Measurements from ENCODE around the gene TCTN1.
"Not testable (repeated sequence)": the region's sequence is repeated elsewhere in the genome, so short reads cannot be mapped to it uniquely, and the experiment has no call there.

Gene TCTN1

DNA sequence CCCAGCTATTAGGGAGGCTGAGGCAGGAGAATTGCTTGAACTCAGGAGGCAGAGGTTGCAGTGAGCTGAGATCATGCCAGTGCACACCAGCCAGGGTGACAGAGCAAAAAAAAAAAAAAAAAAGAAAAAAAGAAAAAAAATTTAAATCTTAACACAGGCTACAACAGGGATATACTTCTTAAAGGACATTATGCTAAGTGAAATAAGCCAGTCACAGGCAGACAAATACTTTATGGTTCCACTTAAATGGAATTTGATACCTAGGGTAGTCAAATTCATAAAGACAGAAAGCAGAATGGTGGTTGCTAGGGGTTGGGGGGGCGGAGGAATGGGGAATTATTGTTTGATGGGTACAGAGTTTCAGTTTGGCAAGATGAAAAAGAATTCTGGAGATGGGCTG, 16.0 kb upstream of the TCTN1 start:
- no peak for DNase-seq (ENCODE audit: low spot score in 2 of 2)
- in situ Hi-C loops (cut with MboI; ENCODE audit: low sequenced_read_pairs) = no loop called here
- Histone ChIP-seq H3K4me1 (no peaks in the 10 kb centered on the region), H3K36me3 (replicated peaks) (no peaks in the 10 kb centered on the region), H3K4me3 (no peak overlapping the region), H3K9me3 (no peaks in the 10 kb centered on the region), H3K27me3 (ENCODE audit: low read depth) (no peaks in the 10 kb centered on the region)

DNA sequence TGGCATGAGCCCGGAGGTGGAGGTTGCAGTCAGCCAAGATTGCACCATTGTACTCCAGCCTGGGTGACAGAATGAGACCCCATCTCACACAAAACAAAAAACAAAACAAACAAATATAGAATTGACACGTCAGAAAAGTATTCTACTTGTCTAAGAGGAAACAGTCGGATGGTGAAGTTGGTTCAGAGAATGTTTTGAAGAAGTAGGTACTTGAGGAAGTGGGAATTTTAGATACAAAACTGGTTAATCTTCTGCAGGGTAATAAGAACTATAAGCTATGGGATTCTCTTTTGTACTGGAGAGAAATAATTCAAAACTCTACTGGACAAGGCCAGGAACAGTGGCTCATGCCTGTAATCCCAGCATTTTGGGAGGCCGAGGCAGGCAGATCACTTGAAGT, 14.6 kb upstream of the TCTN1 start:
- Histone ChIP-seq H3K36me3 (replicated peaks) (no peaks in the 10 kb centered on the region), H3K9me3 (no peaks in the 10 kb centered on the region), H3K4me1 (no peaks in the 10 kb centered on the region), H3K4me3 (no peak overlapping the region), H3K27me3 (ENCODE audit: low read depth) (no peaks in the 10 kb centered on the region)
- DNase-seq (ENCODE audit: low spot score in 2 of 2) = no peak
- in situ Hi-C loops (cut with MboI; ENCODE audit: low sequenced_read_pairs) = no loop called here

DNA sequence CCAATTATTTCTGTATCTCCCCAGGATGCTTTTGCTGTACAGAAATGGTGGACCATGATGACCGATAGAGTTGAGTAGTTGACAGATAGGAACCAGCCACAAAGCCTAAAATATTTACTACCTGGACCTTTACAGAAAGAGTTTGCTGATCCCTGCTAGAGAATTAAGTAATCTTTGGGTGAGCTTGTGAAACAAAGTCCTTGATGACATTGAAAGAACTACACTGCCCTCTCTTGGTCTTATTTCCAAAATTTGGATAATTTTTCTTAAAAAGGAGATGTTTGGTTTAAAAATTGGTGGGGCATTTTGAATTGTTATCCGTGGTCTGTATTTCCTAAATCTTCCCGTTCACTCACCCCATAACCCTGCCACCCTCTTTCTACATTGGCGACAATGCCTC, 13.7 kb upstream of the TCTN1 start:
- no peaks in the 10 kb centered on the region for H3K36me3 ChIP-seq (replicated peaks)
- H3K9me3 ChIP-seq = no peaks in the 10 kb centered on the region
- in situ Hi-C loops (cut with MboI; ENCODE audit: low sequenced_read_pairs) = loop anchor here (10.0 to 25.0 kb wide), 2 partner anchors 135 to 513 kb away; partner anchors contain the start of genes FAM216A and GPN3
- no peaks in the 10 kb centered on the region for H3K27me3 ChIP-seq (ENCODE audit: low read depth)
- H3K4me1 ChIP-seq = no peaks in the 10 kb centered on the region
- DNase-seq (ENCODE audit: low spot score in 2 of 2) = peak in 1 of 2 experiments; percentile 44
- no peak overlapping the region for H3K4me3 ChIP-seq

DNA sequence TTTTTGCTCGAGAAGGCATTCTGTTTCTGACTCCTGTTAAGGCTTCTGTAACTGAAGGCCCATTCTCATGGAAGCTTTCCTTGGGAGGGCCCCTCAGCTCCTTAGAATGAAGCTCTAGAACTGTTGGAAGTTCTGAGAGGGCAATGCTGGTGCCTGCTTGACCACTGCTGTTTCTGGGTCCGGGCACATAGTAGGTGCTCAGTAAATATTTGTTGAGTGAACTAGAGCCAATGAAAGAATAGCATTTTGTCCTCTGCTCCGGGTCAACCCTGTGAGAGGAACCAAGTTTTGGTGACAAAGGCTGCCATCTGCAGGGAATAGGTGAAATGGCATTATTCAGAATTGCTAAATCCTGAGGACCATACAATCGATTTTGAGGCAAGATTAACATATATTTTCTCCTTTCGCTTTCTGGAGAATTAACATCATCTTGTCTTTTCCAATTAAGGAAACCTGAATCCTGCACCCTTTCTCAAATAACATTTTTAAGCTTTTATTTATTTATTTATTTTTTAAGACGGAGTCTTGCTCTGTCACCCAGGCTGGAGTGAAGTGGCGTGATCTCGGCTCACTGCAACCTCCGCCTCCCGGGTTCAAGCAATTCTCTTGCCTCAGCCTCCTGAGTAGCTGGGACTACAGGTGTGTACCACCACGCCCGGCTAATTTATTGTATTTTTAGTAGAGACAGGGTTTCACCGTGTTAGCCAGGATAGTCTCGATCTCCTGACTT, 11.7 kb upstream of the TCTN1 start:
- H3K27me3 ChIP-seq (ENCODE audit: low read depth); H3K4me1 ChIP-seq; H3K4me3 ChIP-seq; H3K9me3 ChIP-seq; H3K36me3 ChIP-seq (replicated peaks): not testable (repeated sequence)
- in situ Hi-C loops (cut with MboI; ENCODE audit: low sequenced_read_pairs) = loop anchor here (10.0 to 25.0 kb wide), 2 partner anchors 137 to 515 kb away; partner anchors contain the start of genes FAM216A and GPN3
- DNase-seq (ENCODE audit: low spot score in 2 of 2) = peak; percentile 63 to 71

DNA sequence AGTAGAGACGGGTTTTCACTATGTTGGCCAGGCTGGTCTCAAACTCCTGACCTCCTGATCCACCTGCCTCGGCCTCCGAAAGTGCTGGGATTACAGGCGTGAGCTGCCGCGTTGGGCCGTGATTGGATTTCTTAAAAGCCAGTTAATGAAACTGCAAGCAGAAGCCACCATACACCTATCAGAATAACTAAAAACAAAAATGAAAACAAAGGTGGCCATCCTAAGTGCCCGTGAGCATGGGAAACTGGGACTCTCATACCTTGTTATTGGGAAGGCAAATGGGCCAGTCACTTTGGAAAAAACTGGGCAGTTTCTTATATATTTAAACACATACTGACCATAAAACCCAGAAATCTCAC, 7.7 kb upstream of the TCTN1 start:
- no peak for DNase-seq (ENCODE audit: low spot score in 2 of 2)
- Histone ChIP-seq H3K9me3 (no peaks in the 10 kb centered on the region), H3K36me3 (replicated peaks) (no peaks in the 10 kb centered on the region), H3K27me3 (ENCODE audit: low read depth) (no peaks in the 10 kb centered on the region), H3K4me3 (no peak overlapping the region), H3K4me1 (peaks cover 8% of the 10 kb centered on the region)
- in situ Hi-C loops (cut with MboI; ENCODE audit: low sequenced_read_pairs) = loop anchor here (10.0 to 25.0 kb wide), 2 partner anchors 141 to 519 kb away; partner anchors contain the start of genes FAM216A and GPN3

DNA sequence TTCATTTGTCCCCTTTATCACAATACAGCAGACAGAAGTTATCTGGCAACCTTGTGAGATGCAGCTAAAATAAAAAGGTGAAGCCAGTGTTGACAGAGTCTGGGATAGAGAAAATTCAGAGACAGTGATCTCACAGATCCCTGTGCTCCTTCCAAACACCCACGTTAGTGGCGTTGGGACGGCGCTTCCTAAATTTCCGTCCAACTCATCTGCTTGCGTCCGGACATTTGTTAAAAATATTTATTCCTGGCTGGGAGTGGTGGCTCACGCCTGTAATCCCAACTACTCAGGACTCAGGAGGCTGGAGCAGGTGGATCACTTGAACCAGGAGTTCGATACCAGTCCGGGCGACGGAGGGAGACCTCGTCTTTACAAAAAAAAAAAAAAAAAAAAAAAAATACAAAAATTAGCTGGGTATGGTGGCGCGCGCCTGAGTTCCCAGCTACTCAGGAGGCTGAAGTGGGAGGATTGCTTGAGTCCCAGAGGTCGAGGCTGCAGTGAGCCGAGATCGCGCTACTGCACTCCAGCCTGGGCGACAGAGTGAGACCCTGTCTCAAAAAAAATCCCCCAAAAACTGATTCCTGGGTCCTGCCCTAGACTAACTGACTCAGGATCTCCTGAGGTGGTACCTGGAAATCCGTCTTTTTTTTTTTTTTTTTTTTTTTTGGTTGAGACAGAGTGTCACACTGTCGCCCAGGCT, 708 bp upstream of the TCTN1 start:
- H3K4me1 ChIP-seq = peaks cover 8% of the 10 kb centered on the region
- H3K4me3 ChIP-seq = peak overlapping the region; percentile 50
- no peaks in the 10 kb centered on the region for H3K9me3 ChIP-seq
- DNase-seq (ENCODE audit: low spot score in 2 of 2) = no peak
- 0 out of 2 replicates have a peak, but pooled peaks cover 3% of the 10 kb centered on the region for H3K36me3 ChIP-seq (replicated peaks)
- H3K27me3 ChIP-seq (ENCODE audit: low read depth) = no peaks in the 10 kb centered on the region
- in situ Hi-C loops (cut with MboI; ENCODE audit: low sequenced_read_pairs) = loop anchor here (10.0 to 25.0 kb wide), 2 partner anchors 212 to 526 kb away; no protein-coding TSS in a partner anchor

DNA sequence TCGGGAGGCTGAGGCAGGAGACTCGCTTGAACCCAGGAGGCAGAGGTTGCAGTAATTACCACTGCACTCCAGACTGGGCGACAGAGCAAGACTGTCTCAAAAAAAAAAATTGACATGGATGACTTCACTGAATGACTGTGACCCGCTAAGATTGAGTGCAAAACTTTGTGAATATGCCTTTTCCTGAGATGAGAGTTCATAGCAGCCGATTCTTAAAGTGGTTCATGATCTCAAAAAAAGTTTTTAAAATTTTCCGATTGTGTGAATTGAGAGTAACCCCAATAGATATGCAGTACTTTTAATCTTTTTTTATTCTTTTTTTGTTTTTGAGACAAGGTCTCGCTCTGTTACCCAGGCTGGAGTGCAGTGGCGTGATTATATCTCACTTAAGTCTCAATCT, 1.2 kb downstream of the TCTN1 start:
- no peak for DNase-seq (ENCODE audit: low spot score in 2 of 2)
- 0 out of 2 replicates have a peak, but pooled peaks cover 3% of the 10 kb centered on the region for H3K36me3 ChIP-seq (replicated peaks)
- H3K4me3 ChIP-seq = no peak overlapping the region
- no peaks in the 10 kb centered on the region for H3K9me3 ChIP-seq
- H3K27me3 ChIP-seq (ENCODE audit: low read depth) = no peaks in the 10 kb centered on the region
- no peaks in the 10 kb centered on the region for H3K4me1 ChIP-seq
- in situ Hi-C loops (cut with MboI; ENCODE audit: low sequenced_read_pairs) = loop anchor here (10.0 to 25.0 kb wide), 2 partner anchors 210 to 528 kb away; no protein-coding TSS in a partner anchor

DNA sequence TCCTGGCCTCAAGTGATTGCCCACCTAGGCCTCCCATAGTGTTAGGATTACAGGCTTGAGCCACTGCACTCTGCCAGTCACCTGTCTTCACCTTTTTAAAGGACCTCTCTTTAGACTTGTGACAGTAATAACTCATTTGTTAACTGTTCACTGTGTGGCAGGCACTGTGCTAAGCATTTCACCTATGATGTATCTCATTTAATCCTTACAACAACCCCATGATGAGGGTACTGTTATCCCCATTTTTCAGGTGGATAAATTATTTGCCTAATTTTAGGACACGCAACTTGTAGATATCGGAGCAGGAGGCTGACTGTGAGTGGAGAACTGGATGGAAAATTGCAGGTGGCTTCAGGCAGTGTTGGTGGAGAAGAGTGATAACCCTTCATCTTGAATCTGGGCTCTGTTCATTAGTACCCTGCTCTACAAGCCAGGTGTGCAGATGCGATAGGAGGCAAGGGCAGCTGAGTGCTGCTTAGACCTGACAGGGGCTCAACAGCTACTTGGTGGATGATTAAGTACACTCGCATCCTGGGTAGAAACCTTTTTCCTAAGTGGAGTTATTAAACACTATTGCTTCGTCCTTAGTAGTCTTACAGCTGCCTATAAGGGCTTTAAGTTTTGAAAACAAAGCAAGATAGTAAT, 2.7 kb downstream of the TCTN1 start:
- Histone ChIP-seq H3K4me3 (no peak overlapping the region), H3K27me3 (ENCODE audit: low read depth) (no peaks in the 10 kb centered on the region), H3K4me1 (no peaks in the 10 kb centered on the region), H3K36me3 (replicated peaks) (0 out of 2 replicates have a peak, but pooled peaks cover 3% of the 10 kb centered on the region), H3K9me3 (no peaks in the 10 kb centered on the region)
- no peak for DNase-seq (ENCODE audit: low spot score in 2 of 2)
- in situ Hi-C loops (cut with MboI; ENCODE audit: low sequenced_read_pairs) = loop anchor here (10.0 to 25.0 kb wide), 2 partner anchors 208 to 529 kb away; no protein-coding TSS in a partner anchor

DNA sequence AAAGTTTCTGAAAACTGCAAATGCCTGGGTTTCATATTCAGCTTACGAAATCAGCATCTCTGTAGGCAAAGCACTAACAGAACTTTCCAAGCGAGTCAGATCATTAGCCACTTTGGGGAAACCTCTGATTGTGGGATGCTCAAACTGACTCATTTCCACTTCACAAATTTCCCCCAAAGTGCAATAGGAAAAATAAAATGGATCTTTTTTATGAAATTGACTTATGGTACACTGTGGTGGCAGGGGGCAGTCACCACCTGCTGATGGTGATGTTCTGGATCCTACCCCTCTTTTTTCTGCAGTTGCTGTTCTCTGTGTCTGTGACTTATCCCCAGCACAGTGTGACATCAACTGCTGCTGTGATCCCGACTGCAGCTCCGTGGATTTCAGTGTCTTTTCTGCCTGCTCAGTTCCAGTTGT, 5.6 kb downstream of the TCTN1 start:
- no peak for DNase-seq (ENCODE audit: low spot score in 2 of 2)

DNA sequence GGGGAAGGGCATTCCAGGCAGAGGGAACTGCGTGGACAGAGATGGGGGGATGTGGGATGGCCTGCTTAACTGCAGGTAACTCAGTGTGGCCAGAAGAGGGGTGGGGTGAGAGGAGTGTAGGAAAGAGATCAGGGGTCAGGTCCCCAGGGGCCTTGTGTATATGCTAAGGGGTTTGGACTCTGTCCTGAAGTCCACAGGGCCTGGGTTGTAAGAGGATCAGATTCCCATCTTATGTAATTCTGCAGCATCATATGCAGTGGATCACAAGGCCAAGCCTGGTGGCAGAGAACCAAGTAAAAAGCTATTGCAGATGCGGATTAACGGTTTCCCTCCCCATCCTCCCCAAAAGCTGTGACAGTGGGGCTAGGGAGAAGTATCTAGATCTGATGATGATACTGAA, 8.7 kb downstream of the TCTN1 start:
- no peaks in the 10 kb centered on the region for H3K4me1 ChIP-seq
- in situ Hi-C loops (cut with MboI; ENCODE audit: low sequenced_read_pairs) = loop anchor here (25.0 kb wide), 1 partner anchor 535 kb away; no protein-coding TSS in a partner anchor
- H3K4me3 ChIP-seq = no peak overlapping the region
- no peak for DNase-seq (ENCODE audit: low spot score in 2 of 2)
- H3K9me3 ChIP-seq = no peaks in the 10 kb centered on the region
- no peaks in the 10 kb centered on the region for H3K36me3 ChIP-seq (replicated peaks)
- no peaks in the 10 kb centered on the region for H3K27me3 ChIP-seq (ENCODE audit: low read depth)

More for the DNA sequence above, 5.6 kb downstream of the TCTN1 start:
- no peaks in the 10 kb centered on the region for H3K27me3 ChIP-seq (ENCODE audit: low read depth)
- H3K9me3 ChIP-seq = no peaks in the 10 kb centered on the region
- no peak overlapping the region for H3K4me3 ChIP-seq
- 0 out of 2 replicates have a peak, but pooled peaks cover 3% of the 10 kb centered on the region for H3K36me3 ChIP-seq (replicated peaks)
- in situ Hi-C loops (cut with MboI; ENCODE audit: low sequenced_read_pairs) = loop anchor here (10.0 to 25.0 kb wide), 2 partner anchors 205 to 532 kb away; no protein-coding TSS in a partner anchor
- H3K4me1 ChIP-seq = no peaks in the 10 kb centered on the region

DNA sequence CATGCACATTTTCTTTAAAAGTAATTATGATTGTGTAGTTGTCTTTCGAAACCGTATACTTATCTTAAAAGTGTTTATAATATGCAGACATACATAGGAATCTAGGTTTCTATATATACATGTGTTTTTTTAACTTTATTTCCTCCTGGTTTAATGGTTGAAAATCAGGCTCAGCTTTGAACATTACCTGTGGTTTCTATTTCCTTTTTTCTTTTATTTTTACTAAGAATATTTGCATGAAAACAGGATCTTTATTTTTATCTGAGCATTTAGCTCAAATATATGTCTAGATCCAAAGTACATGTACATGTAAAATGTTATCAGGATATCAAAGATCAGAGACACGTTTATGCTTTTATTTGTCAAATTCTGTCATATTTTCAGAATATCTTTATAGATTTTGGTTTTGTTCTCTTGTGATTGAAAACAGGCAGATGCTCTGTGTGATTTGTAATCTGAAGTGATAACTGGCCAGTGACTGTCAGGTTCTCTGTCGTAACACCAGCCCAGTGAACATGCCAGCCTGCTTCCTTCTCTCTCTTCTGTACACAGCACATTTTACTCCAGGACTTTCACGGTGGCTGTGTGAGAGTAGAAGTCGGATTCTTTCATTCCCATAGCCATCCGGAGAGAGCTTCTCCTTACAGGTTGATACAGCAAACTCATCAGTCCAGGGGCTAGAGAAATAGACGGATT, 13.7 kb downstream of the TCTN1 start:
- no peaks in the 10 kb centered on the region for H3K9me3 ChIP-seq
- peaks cover 15% of the 10 kb centered on the region for H3K36me3 ChIP-seq (replicated peaks)
- no peak for DNase-seq (ENCODE audit: low spot score in 2 of 2)
- in situ Hi-C loops (cut with MboI; ENCODE audit: low sequenced_read_pairs) = no loop called here
- no peaks in the 10 kb centered on the region for H3K4me1 ChIP-seq
- no peak overlapping the region for H3K4me3 ChIP-seq
- no peaks in the 10 kb centered on the region for H3K27me3 ChIP-seq (ENCODE audit: low read depth)

DNA sequence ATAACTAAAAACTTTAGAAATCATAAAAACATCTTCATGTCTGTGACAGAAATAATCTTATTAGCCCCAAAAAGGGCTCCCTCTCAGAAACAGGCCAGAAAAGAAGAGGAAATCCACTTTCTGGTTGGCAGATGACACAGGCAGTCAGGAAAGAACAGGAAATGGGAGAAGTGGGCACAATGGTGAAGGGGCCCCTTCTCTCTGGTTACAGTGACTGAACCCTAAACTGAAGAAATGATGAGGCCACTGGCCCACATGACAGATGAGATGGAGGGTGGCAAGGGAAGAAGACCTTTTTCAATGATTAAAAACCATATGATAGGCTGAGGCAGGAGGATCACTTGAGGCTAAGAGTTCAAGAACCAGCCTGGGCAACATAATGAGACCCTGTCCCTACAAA, 21.1 kb downstream of the TCTN1 start:
- H3K9me3 ChIP-seq = no peaks in the 10 kb centered on the region

DNA sequence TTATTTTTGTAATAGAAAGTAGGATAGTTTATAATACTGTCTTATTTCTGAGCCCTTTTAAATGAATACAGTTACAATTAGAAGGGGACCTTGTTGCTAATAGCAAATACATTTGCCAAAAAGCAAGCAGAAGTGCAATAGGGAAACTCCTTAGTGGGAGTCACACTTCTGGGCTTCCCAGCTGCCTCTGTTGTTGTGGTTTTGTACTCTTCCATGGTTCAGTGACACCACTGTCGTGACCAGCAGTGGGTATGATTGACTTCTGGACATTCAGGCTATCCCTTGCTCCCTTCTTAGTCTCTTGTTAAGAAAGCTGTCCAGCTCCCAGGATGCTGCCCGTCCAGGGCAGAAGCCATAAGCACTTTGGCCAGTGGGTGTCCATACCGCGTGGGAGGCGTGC, 22.6 kb downstream of the TCTN1 start:
- Histone ChIP-seq H3K4me1 (0 out of 2 replicates have a peak, but pooled peaks cover 2% of the 10 kb centered on the region), H3K27me3 (ENCODE audit: low read depth) (no peaks in the 10 kb centered on the region), H3K9me3 (no peaks in the 10 kb centered on the region), H3K4me3 (no peak overlapping the region), H3K36me3 (replicated peaks) (0 out of 2 replicates have a peak, but pooled peaks cover 2% of the 10 kb centered on the region)
- no peak for DNase-seq (ENCODE audit: low spot score in 2 of 2)
- in situ Hi-C loops (cut with MboI; ENCODE audit: low sequenced_read_pairs) = no loop called here

More for the DNA sequence above, 21.1 kb downstream of the TCTN1 start:
- DNase-seq (ENCODE audit: low spot score in 2 of 2) = no peak
- H3K4me3 ChIP-seq = no peak overlapping the region
- H3K4me1 ChIP-seq = 0 out of 2 replicates have a peak, but pooled peaks cover 2% of the 10 kb centered on the region
- H3K27me3 ChIP-seq (ENCODE audit: low read depth) = no peaks in the 10 kb centered on the region
- in situ Hi-C loops (cut with MboI; ENCODE audit: low sequenced_read_pairs) = no loop called here
- H3K36me3 ChIP-seq (replicated peaks) = peaks cover 3% of the 10 kb centered on the region
